Stimulated activated CD4-positive, alpha-beta T cell treated with anti-CD3 and anti-CD28 coated beads, Interleukin-2, amount 100 ng/mL, for 4 hours (primary cell): ENCODE data around the gene CRYGS.
"Not testable (repeated sequence)": the region's sequence is repeated elsewhere in the genome, so short reads cannot be mapped to it uniquely, and the experiment has no call there.

Source experiments
- DNase-seq: peaks from one replicate; pipeline ENCODE4 v3.0.0-alpha.2; 2020; ENCODE audit warnings: low read depth

The CRYGS gene

GRCh38 chr3:186519021-186519658, 25.0 kb downstream of the CRYGS start:
- peak; percentile 69 for DNase-seq

GRCh38 chr3:186517218-186517617, 27.0 kb downstream of the CRYGS start:
- no peak for DNase-seq

GRCh38 chr3:186516646-186517045, 27.5 kb downstream of the CRYGS start:
- DNase-seq: no peak

DNA sequence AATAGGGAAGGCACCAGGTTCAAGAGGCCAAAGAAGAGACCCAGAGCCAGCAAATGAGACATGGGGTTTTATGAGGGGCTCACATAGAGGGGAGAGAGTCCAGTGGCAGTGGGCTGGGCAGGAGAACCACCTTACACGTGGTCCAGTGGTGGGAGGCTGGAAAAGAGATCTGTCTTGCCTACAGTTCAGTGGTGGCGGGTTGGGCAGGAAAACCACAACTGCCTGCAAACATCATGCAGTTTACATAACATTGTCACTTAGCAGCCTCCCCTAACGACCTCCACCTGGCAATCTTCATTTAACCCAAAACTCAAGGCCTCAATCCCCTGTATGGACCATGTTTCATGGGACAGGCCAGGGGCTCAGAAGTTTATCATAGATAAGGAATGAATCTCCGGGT, 29.1 kb downstream of the CRYGS start:
- DNase-seq: no peak

GRCh38 chr3:186514296-186515002, 29.7 kb downstream of the CRYGS start:
- no peak for DNase-seq

DNA sequence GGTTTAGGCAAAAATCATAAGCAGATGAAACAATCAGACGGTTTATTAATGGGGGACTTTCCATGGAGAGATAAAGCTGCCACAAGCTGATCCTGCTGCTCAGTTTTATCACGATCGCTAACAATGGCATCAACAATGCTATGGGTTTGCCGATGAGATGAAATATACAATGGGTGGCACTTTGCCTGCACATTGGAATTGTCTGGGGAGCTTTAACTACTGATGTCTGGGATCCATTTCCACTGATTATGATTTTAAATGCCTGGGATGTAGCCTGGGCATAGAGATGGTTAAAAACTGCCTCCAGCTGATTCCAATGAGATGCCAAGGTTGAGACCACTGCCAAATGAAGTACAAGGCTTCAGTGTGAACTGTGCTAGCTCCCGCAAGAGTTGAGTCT, 30.8 kb downstream of the CRYGS start:
- DNase-seq: no peak

DNA sequence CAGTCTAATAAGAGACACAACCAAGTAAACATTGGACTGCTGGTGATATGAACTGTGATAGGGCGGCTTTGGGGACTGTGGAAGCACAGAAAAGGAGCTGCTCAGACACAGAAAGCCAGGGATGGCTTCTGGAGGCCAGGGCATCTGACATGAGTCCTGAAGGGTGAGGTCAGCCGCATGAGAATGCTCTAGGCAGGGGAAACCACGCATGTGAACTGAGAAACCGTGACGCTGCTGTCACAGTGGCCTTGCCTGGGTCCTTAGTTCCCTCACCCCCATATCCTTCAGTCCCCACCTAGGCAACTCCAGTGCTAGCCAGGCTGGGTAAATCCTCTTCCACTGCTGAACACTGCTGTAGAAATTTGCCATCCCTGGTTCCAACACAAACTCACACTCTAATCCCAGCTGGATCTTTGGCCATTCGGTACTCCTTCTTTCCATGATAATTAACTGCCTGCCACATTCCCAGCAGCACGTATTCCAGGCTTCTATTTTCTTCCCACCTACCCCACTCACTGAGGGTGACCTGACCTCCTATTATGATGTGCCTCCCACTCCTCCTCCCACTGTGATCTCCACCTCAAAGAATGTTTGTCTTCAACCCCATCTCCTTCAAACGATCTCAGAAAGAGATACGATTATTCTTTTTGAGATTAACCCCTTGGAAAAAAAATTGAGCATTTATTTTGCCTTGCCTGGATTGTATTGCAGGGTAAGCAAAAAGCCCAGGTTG, 31.4 kb downstream of the CRYGS start:
- no peak for DNase-seq

DNA sequence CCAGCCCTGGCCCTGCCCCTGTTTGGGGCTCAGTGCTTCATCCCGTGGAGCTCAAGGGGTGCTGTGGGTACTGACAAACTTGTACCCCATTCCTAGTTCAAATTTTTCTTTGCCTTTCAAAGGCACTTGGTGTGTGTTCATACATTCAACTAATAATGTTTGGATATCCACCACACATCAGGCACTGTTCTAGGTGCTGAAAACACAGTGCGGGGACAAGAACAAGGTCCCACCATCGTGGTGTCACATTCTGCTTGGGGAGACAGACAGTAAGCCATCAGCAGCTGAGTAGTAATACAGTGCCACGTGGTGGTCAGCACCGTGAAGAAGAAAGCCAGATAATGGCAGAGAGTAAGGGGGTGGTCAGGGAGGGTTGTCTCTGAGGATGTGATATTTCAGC, 32.5 kb downstream of the CRYGS start:
- no peak for DNase-seq

- DNase-seq: no peak
Measured at GRCh38 chr3:186511245-186511644, 32.9 kb downstream of the CRYGS start.

- DNase-seq: no peak
Measured at GRCh38 chr3:186510374-186511079, 33.7 kb downstream of the CRYGS start.

- DNase-seq: no peak
Measured at GRCh38 chr3:186509423-186509822, 34.8 kb downstream of the CRYGS start.

DNA sequence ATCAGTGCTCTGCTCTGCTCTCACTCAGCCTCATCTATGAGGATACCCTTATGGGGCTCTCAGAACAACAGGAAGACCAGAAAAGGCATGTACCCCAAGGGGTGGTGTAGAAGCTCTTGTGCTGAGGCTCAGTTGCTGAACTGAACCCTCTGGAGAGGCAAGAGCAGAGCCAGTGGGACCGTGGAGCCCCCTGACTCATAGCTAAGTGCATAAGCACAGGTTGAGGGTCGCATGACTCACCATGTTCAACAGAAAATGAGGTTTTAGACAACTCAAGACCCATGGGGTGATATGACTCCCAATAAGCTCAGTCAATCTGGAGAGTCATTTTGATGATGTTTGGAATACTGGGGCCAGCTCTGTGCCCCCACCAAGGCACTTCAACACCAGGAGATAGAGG, 37.3 kb downstream of the CRYGS start:
- peak; percentile 9 for DNase-seq

DNA sequence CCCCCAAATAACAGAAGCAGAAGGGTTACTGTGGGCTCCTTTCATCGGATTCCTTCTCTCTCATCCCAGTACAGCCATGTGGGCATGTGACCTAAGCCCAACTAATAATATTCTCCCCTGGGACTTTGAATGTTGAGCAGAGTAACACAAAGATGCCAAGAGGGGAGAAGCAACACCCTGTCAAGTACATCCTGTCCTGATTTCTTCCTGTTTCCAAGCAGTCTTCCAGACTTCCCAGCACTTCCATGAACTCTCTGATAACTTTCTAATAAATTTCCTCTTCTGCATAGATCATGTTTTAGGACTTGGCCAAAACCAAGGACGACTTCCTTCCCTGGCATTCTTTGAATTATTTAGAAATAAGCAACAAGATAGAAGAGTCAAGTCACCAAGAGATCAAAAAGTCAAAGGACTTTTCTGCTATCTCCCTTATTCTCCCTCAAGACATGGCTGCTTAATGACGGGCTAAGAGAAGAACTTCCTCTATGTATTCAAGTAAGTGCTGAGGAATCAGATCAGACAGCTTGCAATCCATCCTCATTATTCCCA, 37.9 kb downstream of the CRYGS start:
- no peak for DNase-seq

- DNase-seq: no peak
Measured at GRCh38 chr3:186502966-186503712, 41.0 kb downstream of the CRYGS start.

DNA sequence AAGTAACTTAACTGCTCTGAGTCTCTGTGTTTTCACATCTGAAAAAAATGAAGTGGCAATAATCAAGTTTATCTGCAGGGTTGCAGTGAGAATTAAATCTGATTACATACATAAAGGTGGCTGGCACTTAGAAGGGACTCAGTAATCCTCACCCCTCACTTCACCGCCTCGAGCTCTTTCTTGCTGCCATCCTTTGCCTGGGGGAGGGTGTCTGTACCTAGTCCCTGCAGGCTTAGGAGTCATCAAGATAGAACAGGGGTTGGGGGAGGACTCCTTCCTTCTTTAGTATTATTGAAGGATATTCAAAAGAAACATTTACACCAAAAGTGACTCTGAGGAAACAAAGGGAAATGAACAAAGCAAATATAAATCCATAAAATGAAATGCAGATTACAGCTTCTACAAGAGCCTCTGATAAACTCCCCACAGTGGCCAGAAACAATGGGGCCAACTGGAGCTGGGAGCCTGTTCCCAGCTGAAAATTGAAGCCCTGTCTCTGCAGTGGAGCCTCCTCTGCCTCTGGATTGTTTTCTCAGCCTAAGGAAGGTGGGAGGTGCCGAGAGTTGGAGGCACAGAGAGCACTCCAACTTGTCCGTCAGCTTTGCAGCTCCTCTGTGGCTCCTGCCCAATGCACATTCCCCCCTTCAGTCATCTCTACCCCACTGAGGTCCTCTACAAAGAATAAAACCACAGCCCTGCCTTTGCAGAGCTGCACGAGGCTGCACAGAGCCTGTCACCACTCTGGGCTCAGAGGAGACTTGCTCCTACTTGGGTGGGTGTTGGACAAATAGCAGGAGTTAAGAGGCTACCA, 41.8 kb downstream of the CRYGS start:
- no peak for DNase-seq

- DNase-seq: not testable (repeated sequence)
Measured at GRCh38 chr3:186499949-186500348, 44.2 kb downstream of the CRYGS start.

DNA sequence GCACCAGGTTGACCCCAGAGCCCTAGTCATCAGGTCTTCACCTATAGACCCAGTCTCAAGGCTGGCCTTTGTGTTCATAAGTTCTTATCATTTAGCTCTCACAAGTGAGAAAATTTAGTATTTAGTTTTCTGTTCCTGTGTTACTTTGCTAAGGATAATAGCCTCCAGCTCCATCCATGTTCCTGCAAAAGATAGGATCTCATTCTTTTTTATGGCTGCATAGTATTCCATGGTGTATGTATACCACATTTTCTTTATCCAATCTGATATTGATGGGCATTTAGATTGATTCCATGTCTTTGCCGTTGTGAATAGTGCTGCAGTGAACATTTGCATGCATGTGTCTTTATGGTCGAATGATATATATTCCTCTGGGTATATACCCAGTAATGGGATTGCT, 46.2 kb downstream of the CRYGS start:
- DNase-seq: not testable (repeated sequence)

DNA sequence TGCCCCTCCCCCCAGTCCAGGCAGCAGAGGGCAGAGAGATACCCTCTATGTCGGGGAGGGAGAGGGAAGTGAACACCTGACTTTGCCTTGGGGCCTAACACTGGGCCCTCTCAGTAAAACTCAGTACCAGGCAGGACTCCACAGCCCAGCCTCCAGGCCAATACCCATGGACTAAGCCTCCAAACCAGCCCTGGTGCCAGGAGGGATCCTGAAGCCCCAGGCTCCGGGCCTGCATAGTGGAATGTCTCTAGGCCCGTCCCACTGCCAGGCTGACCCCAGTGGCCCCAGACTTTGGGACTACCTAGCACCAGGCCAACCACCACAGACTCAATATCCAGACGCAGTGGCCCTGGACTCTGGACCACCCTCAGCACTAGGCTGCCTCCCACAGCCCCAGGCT, 46.6 kb downstream of the CRYGS start:
- no peak for DNase-seq

DNA sequence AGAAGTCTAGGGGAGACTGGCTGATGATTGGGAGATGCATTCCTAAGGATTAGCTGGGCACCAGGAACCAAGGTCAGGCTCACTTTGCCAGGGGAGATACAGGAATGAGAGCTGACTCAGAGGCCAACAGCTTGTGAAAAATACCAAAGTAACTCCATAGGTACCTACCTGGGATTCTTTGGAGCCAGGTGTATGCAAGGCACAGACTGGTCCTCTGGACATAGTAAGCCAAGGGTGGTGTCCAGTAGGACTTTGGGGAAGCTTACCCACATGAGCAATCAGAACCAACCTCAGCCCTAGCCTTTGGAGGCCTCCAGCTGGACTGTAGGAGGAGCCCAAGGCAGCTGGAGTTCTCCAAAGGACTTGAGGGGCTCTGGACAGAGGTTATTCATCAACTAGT, 47.5 kb downstream of the CRYGS start:
- no peak for DNase-seq

- DNase-seq: no peak
Measured at GRCh38 chr3:186496016-186496415, 48.2 kb downstream of the CRYGS start.
